Activated gamma-delta T cell treated with anti-CD3 and anti-CD28 coated beads, Interleukin-2, amount 50 U/mL, for 16 hours (primary cell): ENCODE results near the gene BORCS5.
"Not testable (repeated sequence)": the region's sequence is repeated elsewhere in the genome, so short reads cannot be mapped to it uniquely, and the experiment has no call there.

Source experiments
- DNase-seq: peaks from one replicate; pipeline ENCODE4 v3.0.0-alpha.2; 2020; ENCODE audit warnings: low read depth

The BORCS5 gene

DNA sequence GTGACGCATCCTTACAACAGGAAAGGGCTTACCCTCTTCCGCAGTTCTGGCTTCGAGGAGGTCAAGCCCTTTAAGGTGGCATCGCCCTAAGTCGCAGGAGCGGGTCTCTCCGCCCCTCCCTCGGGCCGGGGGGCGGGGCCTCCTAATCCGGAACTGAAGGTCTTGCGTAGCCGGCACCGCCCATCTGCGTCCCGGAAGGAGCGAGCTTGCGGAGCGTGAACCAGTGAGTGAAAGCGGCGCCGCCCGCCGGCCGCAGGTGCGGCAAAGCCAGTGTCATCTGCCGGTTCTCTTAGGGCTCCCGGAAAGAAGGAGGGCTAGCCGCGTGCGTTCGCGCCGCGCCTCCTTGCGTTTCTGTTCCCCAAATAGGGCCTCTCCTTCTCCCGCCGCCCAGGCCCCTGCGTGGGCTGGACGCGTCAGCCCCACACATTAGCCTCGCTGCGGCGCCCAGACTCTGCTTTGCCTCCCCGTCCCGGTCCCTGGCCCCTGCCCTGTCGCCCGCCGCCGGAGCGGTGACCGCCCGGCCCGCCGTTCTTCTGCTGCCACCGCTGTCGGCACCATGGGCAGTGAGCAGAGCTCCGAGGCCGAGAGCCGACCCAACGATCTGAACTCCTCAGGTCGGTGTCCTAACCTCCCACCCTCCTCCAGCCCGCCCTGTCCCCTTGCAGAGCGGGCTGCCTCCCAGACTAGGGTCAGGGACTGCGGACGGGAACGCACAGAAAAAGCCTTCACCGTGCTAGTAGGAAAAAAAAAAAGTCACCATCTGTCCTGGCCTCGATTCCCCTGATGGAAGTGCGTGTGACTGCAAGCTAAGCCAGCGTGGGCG lies at the start of gene BORCS5:
BORCS5 (plus strand) TSS at position 183 of the 823 bp plus-strand sequence; CDS start at position 557, 374 bp downstream.
- peak; percentile 96 for DNase-seq

DNA sequence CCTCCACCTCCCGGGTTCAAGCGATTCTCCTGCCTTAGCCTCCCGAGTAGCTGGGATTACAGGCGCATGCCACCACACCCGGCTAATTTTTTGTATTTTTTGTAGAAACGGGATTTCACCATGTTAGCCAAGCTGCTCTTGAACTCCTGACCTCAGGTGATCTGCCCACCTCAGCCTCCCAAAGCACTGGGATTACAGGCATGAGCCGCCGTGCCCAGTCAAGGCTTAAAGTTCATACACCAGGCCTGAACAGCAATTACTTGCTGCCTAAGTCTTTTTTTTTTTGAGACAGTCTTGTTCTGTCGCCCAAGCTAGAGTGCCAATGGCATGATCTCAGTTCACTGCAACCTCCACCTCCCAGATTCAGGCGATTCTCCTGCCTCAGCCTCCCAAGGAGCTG lies 46.2 kb upstream of the BORCS5 start:
- DNase-seq: not testable (repeated sequence)

DNA sequence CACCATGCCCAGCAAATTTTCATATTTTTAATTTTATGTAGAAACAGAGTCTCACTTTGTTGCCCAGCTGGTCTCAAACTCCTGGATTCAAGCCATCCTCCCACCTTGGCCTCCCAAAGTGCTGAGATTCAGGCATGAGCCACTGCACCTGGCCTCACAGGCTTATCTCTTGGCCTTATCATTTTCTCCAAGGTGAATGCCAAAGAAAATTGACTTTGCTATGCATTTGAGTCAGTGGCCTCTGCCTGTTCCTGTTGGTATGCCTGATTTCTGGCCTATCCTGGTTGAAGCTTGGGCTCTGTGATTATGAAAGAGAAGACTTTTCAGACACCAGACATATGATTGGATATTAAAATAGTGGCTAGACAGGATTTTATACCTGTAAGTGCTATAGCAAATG lies 41.0 kb upstream of the BORCS5 start:
- DNase-seq: no peak

DNA sequence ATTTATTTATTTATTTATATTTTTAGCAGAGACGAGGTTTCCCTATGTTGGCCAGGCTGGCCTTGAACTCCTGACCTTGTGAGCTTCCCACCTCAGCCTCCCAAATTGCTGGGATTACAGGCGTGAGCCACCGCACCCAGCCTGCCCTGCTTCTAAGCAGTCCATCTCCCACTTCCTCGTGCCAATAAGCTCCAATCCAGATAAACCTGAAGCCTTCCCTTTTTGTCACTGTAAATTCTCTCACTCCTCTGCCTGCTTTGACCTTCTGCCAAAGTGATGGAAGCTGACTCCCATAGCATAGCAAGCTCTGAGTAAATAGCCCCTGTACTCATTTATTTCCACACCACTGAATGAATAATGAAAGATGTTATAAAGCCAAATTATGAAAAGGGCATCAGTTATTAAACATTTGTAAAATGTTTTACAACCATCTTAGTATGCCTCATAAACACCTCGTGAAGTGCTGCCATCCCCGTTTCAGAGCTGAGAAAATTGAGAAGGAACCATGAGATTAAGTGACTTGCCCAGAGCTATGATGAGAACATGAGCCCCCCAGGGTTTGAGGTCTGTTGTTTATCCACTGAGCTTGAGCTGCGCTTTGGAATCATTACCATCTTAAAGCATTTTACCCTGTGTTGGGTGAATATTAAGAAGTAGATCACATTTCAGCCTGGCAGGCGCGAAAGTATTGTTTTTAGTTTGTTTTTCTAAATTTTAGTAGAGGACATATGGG lies 37.3 kb upstream of the BORCS5 start:
- no peak for DNase-seq

DNA sequence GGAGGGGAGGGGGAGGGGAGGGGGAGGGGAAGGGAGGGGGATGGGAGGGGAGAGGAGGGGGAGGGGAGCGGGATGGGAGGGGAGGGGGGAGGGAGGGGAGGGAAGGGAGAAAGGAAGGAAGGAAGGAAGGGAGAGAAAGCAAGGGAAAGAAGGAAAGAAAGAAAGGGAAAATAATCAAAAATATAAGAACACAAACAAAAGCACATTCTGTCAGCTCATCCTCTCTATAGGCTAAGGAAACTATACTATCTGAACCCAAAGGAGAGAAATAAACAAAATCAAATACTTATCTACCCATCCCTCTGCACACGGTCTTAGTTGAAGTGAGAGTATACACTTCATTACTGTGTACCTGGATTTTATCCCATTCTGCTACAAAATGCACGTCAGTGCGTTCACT lies 33.8 kb upstream of the BORCS5 start:
- DNase-seq: no peak

DNA sequence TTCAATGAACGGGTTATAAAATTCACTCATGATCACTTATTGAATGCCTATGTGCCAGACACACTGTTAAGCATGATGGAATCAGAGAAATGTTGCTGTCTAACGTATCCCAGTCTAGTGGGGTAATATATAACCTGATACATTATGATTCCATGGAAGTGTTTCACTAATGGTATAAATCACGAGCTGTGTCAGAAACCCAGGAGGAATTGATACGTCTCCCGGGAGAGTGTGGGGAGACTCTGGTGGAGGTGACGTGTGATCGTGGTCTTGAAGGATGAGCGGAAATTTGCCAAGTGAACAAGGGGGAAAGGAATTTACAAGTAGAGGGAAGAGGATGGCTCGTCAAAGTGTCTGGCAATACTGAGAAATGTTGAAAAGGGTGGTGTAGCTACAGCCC lies 33.3 kb upstream of the BORCS5 start:
- no peak for DNase-seq

DNA sequence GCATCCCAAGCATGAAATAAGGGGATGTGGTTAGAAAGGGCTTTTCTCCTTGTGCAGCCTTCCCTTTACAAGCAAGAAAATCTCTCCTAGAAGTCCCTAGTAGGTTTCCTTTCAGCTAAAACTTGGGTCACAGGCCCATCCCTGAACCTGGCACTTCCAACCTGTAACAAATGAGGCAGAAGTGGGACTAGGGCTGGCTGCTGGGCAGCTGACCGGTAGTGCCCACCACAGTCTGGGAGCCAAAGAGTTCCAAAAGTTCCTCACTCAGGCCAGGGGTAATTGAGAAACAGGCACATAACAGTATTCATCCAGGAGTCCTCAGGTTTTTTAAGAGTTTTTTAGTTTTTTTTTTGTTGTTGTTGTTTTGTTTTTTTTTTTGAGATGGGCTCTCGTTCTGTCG lies 30.6 kb upstream of the BORCS5 start:
- no peak for DNase-seq

DNA sequence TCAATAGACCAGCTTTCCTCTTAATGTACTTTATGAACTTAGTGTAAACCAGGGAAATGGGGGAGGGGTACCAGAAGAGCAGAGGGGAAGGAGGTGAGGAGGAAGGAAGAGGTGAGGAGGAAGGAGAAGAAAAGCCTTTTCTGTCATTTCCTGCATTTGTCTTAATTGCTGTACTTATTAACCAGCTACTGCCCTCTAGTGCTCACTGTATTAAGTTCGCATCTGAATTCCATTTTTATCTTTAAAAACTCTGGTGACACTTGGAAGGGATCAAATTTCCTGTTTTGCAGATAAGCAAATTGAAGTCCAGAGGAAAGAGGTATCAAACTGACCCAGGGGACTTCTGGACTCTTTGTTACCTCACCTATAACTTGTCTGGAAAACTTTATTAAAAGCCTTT lies 29.1 kb upstream of the BORCS5 start:
- DNase-seq: no peak

DNA sequence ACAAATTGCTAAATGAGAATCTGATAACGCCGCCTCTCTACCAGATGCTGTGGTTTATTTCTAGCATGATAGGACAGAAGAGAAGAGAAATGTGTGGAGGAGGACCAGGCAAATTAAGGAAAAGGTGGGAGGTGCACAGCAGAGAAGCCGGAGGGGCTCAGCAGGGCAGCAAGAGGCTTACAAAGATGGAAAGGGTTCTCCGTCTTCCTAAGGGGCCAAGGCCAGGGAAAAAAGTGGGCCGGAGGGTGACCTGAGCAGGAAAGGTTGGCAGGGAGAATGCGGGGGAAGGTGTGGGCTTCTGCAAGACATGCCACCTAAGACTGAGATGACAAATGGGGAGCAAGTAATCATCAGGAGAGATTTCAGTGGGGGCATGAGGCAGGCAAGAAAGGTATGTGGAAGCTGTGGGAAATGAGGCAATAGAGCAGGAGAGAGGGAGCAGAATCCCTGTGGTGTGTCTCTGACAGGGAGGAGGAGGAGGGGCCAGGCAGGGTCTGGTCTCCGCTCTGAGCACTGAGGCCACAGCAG lies 25.6 kb upstream of the BORCS5 start:
- no peak for DNase-seq

DNA sequence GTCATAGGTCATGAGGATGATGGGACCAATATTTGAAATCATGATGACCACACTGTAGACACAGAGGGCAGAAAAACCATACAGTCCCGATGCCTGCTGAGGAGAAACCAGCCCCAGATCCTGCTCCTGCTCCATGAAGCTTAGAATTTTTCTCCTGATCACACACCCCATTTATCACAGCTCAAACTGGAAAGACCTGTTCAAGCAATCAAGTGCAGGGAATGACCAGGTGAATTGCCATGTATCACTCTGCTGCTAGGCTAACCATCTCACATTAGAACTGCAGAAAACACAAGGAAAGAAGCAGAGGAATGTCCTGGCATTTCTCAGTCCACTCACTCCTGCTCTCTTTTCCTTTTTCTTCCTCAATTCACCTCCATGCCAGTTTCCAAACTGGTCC lies 25.0 kb upstream of the BORCS5 start:
- no peak for DNase-seq

DNA sequence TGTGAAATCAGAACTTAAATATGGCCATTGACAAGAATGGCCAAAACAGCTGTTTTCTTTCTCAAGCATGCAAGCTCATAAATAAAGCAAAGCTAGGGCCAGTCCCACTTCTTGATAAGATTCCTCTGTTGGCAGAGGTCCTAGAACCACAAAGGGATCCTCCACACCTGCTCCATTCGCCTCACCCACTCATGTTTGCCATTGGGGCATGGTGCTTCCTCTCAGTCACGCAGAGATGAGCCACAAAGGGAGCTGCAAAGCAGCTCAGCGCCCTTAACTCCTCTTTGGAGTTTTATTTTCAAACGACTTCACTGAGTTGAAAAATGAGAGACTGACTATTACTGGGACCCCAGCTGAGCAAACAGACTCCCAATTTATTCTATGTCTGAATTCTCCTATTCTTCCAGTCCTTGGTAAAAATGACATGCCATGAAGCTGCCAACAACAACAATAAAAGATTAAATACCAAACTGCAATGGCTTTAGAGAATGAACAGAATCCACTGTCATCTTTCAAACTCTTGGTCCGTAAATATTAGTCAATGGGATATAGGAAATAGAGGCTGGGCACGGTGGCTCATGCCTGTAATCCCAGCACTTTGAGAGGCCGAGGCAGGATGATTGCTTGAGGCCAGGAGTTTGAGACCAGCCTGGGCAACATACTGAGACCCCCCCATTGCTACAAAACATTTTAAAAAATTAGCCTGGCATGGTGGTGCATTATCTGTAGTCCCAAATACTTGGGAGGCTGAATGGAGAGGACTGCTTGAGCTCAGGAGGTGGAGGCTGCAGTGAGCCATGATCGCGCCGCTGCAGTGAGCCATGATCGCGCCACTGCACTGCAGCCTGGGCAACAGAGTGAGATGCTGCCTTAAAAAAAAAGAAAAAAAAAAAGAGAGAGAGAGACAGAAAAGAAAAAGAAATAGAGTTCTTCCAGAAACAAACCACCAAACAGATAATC lies 23.2 kb upstream of the BORCS5 start:
- no peak for DNase-seq

DNA sequence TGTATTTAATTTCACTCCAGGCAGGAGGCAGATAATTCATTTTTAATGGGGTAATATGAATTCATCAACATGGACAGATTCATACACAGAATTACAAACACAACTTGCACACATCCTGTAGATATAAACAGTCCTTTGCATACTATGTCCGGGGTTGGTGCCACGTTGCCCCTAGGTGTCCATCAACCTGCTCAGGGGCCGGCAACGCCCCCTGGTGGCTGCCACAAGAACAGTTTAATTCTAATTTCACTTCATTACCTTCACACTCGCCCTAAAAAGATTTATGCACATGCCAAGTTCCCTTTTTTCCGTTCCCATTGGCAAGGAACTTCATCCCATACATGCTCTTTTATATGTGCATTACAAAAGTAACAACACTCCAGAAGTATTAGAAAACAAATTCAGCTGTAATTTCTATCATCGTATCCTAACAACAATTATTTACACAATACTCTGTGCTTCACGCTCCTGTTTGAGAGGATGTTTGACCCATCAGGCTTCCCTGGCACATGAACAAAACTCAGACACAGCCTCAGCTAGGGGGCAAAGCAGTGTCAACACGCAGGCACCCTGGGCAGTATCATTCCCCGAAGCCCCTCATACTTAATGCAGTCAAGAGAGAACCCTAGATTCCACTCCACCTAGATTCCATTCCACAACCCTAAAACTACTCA lies 22.4 kb upstream of the BORCS5 start:
- DNase-seq: peak; percentile 54

DNA sequence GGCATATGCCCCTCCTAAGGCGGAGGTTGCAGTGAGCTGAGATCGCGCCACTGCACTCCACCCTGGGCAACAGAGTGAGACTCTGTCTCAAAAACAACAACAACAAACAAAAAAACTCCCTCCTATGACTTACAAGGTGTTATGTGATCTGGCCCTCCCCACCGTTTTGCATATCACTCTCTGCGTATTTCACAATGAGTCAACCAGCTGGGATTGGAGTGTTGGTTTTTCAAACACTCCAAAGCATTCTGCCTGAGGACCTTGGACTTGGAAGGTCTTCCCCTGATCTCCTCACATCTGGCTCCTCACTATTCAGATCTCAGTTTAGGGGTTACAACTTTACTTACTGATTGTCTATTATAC lies 20.8 kb upstream of the BORCS5 start:
- no peak for DNase-seq

DNA sequence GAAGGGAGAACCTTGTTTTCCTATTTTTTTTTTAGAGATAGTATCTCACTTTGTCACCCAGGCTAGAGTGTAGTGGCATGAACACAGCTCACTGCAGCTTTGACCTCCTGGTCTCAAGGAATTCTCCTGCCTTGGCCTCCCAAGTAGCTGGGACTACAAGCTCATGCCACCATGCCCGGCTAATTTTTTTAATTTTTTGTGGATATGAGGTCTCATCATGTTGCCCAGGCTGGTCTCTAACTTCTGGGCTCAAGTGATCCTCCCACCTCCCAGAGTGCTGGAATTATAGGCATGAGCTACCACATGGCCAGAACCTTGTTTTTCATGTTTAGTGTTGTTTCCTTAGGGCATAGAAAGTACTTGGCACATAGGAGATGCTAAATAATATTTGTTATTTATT lies 20.4 kb upstream of the BORCS5 start:
- DNase-seq: no peak

DNA sequence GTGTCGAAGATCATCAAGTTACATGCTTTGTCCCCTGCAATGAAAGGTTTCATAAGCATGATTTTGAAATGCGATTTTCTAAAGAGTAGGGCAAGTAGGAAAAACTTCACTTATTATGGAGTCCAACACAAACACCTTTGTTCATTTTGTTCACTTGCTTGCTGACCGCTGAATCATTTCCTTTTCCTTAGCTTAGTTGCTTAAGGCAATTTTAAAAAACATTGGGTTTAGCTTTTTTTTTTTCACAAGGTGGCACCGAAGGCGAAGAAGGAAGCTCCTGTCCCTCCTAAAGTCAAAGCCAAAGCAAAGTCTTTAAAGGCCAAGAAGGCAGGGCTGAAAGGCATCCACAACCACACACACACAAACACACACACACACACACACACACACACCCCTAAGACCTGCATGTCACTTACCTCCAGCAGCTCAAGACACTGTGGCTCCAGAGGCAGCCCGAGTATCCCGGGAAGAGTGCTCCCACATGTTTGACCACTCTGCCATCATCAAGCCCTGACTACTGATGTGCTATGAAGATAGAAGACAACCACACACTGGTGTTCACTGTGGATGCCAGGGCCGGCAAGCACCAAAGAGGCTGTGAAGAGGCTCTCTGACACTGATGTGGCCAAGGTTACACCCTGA lies 18.2 kb upstream of the BORCS5 start:
- DNase-seq: no peak

DNA sequence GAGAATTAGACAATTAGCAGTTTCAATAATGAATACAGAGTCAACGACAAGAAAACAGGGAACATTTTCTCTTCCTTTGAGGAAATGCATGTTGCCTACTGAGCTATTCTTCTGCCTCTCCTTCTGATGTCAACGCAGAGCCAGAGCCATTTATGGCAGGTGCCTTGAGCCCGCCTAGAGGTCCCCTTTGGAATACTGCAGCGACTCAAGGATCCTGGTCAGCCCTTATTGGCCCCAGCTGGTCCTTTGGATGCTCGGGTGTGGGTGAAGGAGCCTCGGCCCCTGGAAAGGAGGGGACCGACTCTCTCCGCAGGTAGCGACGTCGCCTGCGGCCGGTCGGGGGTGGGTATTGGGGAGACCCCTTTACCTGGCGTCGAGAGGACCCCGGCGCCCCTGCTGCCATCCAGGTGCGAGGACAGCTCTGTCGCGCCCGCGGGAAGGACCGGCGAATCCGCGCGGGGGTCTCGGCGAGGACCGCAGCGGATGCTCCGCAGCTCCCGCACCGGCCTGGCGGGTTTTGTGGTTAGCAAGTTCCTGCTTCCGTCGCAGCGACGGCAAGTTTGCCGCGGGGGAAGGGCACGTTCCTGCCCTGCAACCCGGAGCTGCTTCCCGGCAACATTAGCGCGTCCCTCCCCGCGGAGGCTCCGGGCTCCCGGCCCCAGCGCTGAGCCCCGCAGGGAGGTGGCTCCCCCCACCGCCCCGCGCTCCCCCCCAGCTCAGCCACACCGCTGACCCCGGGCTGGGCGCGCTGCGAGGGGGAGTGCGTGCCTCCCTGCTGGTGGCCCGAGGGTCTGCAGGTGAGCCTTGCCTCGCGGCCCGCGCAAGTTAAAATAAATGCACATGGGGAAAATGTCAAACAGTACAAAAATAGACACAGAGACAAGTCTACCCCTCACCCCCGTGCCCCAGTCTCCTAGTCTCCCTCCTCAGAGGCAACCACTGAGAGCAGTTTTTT lies 6.9 kb upstream of the BORCS5 start, which contains the start of gene MANSC1:
MANSC1 (minus strand) TSS at position 532 of the 955 bp plus-strand sequence. CDS start 6,928 bp downstream, outside the sequence.
- DNase-seq: peak; percentile 9

DNA sequence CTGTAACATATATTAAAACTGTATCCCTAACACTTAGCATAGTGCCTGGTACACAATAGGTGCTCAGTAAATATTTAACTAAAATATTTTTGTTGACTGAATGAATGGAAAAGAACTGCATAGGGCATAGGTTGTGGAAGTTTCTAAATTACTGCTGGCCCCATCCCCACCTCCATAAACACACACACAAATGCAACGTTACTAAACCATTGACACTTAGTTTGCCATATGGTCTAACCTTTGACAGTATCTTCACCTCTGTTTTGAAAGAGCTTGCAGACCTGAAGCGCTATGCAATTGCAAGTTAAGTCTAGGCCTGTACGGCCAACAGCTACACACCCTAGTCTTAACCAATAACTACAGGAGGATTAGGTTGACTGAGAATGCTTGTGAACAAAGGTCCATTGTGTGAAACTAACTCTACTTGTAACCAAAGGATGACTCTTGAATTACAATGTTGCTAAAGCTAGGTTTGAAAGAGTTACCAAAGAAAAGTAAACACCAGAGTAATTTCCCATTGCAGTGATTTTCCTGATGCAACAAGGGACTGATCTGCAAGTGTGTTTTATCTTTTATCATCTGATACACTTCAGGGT lies 5.9 kb upstream of the BORCS5 start:
- DNase-seq: no peak

DNA sequence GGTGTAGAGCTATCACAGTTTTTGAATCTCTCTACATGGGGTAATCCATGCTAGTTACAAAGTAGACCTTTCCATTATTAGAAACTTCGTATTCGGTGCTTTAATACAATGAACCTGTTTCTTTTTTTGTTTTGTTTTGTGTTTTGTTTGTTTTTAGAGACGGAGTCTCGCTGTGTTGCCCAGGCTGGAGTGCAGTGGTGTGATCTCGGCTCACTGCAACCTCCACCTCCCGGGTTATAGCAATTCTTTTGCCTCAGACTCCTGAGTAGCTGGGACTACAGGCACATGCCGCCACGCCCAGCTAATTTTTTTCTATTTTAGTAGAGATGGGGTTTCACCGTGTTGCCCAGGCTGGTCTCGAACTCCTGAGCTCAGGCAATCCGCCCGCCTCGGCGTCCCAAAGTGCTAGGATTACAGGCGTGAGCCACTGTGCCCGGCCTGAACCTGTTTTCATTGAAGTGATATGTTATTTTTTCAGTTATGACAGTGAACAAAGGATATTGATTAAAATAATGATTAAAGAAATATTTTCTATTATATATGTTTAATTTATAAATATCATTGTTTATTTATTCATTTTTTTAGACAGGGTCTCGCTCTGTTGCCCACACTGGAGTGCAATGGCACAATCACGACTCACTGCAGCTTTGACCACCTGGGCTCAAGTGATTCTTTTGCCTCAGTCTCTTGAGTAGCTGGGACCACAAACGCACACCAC lies 5.3 kb upstream of the BORCS5 start:
- not testable (repeated sequence) for DNase-seq

DNA sequence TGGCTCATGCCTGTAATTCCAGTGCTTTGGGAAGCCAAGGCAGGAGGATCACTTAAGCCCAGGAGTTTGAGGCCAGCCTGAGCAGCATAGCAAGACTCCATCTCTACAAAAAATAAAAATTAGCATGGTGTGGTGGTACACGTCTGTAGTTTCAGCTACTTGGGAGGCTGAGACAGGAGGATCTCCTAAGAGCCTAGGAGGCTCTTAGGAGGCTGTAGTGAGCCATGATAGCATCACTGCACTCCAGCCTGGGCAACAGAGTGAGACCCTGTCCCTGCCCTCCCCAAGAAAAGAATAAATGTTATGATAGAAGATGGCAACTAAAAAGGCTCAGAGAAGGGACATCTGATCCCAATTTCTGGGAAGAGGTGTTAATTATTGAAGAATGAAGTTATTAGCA lies 3.6 kb upstream of the BORCS5 start:
- DNase-seq: no peak
